ENCODE results near the gene TCAIM.

TCAIM gene

DNA sequence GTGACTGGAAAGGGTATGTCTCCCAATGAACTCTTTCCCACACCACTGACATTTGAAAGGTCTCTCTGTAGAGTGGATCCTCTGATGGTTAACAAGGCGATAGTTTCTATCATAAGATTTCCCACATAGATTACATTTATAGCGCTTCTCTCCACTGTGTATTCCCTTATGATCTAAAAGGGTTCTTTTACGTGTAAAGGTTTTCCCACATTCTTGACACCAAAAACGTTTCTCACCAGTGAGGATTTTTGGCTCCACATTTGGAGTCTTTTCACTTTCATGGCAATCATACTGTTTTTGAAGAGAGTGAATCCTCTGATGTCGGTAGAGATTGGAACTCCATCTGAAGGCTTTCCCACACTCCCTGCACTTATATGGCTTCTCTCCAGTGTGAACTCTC, 108.4 kb downstream of the TCAIM start:
- TF ChIP-seq, protein P1, sequence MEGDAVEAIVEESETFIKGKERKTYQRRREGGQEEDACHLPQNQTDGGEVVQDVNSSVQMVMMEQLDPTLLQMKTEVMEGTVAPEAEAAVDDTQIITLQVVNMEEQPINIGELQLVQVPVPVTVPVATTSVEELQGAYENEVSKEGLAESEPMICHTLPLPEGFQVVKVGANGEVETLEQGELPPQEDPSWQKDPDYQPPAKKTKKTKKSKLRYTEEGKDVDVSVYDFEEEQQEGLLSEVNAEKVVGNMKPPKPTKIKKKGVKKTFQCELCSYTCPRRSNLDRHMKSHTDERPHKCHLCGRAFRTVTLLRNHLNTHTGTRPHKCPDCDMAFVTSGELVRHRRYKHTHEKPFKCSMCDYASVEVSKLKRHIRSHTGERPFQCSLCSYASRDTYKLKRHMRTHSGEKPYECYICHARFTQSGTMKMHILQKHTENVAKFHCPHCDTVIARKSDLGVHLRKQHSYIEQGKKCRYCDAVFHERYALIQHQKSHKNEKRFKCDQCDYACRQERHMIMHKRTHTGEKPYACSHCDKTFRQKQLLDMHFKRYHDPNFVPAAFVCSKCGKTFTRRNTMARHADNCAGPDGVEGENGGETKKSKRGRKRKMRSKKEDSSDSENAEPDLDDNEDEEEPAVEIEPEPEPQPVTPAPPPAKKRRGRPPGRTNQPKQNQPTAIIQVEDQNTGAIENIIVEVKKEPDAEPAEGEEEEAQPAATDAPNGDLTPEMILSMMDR (IDR thresholded peaks at IDR 0.05; ENCODE audit: extremely low read depth, missing control alignments), result no peak
- DNase-seq (ENCODE audit: low spot score), result no peak

DNA sequence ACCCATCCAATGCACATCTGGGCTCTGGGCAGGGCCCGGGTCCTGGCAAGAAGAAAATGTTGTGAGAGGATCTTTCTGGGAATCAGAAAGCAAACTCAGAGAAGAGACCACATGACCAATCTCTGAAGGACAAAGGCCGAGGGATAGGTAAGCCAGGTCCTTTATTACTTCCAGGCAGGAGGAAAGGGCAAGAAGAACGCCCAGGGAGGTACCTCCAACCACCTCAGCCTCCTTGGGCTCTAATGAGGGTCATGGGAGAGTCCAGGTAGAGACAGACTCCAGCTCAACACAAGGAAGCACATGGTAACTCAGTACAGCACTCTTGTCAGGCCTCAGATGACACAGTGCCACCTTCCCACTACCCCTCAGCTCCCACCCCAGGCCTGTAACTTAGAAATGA, 112.9 kb downstream of the TCAIM start:
- TF ChIP-seq, protein P1 (IDR thresholded peaks at IDR 0.05; ENCODE audit: extremely low read depth, missing control alignments), result no peak
- DNase-seq (ENCODE audit: low spot score), result no peak

DNA sequence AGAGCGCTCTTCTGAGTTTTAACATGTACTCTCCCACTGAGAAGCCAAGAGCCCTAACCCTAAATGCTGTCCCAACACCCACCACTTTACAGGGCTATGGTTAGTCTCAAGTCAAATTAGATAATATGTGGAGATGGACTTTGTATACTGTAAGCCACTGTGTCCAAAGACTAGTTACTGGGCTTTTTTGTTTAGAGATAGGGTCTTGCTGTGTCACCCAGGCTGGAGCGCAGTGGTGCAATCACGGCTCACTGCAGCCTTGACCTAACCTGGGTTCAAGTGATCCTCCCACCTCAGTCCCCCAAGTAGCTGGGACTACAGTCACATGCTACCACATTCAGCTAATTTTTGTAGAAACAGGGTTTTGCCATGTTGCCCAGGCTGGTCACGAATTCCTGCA, 115.7 kb downstream of the TCAIM start:
- no peak for DNase-seq (ENCODE audit: low spot score)
- TF ChIP-seq, protein P1 (IDR thresholded peaks at IDR 0.05; ENCODE audit: extremely low read depth, missing control alignments), result no peak

DNA sequence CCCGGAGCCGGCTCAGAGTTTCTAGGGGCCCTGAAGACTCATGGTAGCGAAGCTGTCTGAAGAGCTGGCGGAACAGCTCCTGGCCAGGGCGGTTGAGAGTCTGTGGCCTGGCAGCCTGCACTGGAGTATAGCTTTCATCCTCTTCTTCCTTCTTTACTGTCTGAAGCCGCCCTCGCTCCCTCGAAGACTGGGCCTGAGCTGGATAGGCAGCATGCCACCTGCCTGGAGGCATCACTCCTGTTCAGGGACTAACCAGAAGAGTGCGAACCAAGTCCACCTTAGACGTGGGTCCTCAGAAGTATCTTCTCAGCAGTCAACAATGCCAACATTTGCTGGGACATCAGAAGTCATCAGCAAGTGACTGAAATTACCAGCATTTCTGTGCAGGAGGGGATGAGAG, 116.8 kb downstream of the TCAIM start:
- no peak for DNase-seq (ENCODE audit: low spot score)
- TF ChIP-seq, protein P1 (IDR thresholded peaks at IDR 0.05; ENCODE audit: extremely low read depth, missing control alignments), result no peak
